Measurements from ENCODE around the gene ADAP2.
"Not testable (repeated sequence)": the region's sequence is repeated elsewhere in the genome, so short reads cannot be mapped to it uniquely, and the experiment has no call there.

The ADAP2 gene

GRCh38 chr17:30929081-30929633, 7.4 kb downstream of the ADAP2 start:
- no peak for DNase-seq (ENCODE audit: low read depth in 2 of 2, low spot score in 1 of 2)

GRCh38 chr17:30929861-30930260, 8.1 kb downstream of the ADAP2 start:
- DNase-seq (ENCODE audit: low read depth in 2 of 2, low spot score in 1 of 2), result not testable (repeated sequence)

GRCh38 chr17:30930495-30930894, 8.8 kb downstream of the ADAP2 start:
- DNase-seq (ENCODE audit: low read depth in 2 of 2, low spot score in 1 of 2), result no peak

GRCh38 chr17:30931582-30931981, 9.8 kb downstream of the ADAP2 start:
- not testable (repeated sequence) for DNase-seq (ENCODE audit: low read depth in 2 of 2, low spot score in 1 of 2)

GRCh38 chr17:30933966-30934365, 12.2 kb downstream of the ADAP2 start:
- no peak for DNase-seq (ENCODE audit: low read depth in 2 of 2, low spot score in 1 of 2)

- no peak for DNase-seq (ENCODE audit: low read depth in 2 of 2, low spot score in 1 of 2)
These were observed 17.4 kb downstream of the ADAP2 start for GRCh38 chr17:30939051-30939689.

- DNase-seq (ENCODE audit: low read depth in 2 of 2, low spot score in 1 of 2), result no peak
These were observed 20.7 kb downstream of the ADAP2 start for GRCh38 chr17:30942308-30943079.

GRCh38 chr17:30947796-30948195, 26.1 kb downstream of the ADAP2 start:
- no peak for DNase-seq (ENCODE audit: low read depth in 2 of 2, low spot score in 1 of 2)

- DNase-seq (ENCODE audit: low read depth in 2 of 2, low spot score in 1 of 2), result no peak
These were observed 28.4 kb downstream of the ADAP2 start for GRCh38 chr17:30950189-30950588.

- DNase-seq (ENCODE audit: low read depth in 2 of 2, low spot score in 1 of 2), result no peak
These were observed 29.1 kb downstream of the ADAP2 start for GRCh38 chr17:30950669-30951399.

- no peak for DNase-seq (ENCODE audit: low read depth in 2 of 2, low spot score in 1 of 2)
These were observed 31.1 kb downstream of the ADAP2 start for GRCh38 chr17:30952638-30953393.

GRCh38 chr17:30954046-30954830, 32.5 kb downstream of the ADAP2 start:
- DNase-seq (ENCODE audit: low read depth in 2 of 2, low spot score in 1 of 2), result no peak

GRCh38 chr17:30956764-30957374, 35.1 kb downstream of the ADAP2 start:
- no peak for DNase-seq (ENCODE audit: low read depth in 2 of 2, low spot score in 1 of 2)

GRCh38 chr17:30957741-30958140, 36.0 kb downstream of the ADAP2 start:
- DNase-seq (ENCODE audit: low read depth in 2 of 2, low spot score in 1 of 2), result no peak

- DNase-seq (ENCODE audit: low read depth in 2 of 2, low spot score in 1 of 2), result no peak
These were observed 36.4 kb downstream of the ADAP2 start for GRCh38 chr17:30958187-30958586.

- DNase-seq (ENCODE audit: low read depth in 2 of 2, low spot score in 1 of 2), result no peak
These were observed 39.8 kb downstream of the ADAP2 start for GRCh38 chr17:30961209-30962188.

- DNase-seq (ENCODE audit: low read depth in 2 of 2, low spot score in 1 of 2), result not testable (repeated sequence)
These were observed 42.6 kb downstream of the ADAP2 start for GRCh38 chr17:30964312-30964711.

GRCh38 chr17:30964876-30965275, 43.1 kb downstream of the ADAP2 start:
- DNase-seq (ENCODE audit: low read depth in 2 of 2, low spot score in 1 of 2), result no peak

GRCh38 chr17:30965686-30966085, 43.9 kb downstream of the ADAP2 start:
- no peak for DNase-seq (ENCODE audit: low read depth in 2 of 2, low spot score in 1 of 2)

Data from stimulated activated CD8-positive, alpha-beta memory T cell treated with anti-CD3 and anti-CD28 coated beads, Interleukin-4, amount 100 ng/mL, for 4 hours (primary cell).